Neural cell (in vitro differentiated cells): ENCODE data around the gene BCL6. TPM values are rescaled to one million over a fixed set of nuclear protein-coding genes. Genes with fewer than 3 reads are reported as not detected.

Source experiments
- H2AFZ ChIP-seq: fragments of 200-600, 300-800 bp; sonication (generic), shearing (Covaris generic); 2 replicates; pipeline ENCODE4 v1.6.0; 2014; ENCODE audit warnings: low read depth, mild to moderate bottlenecking, antibody characterized with exemption, low read length, moderate library complexity
- H3F3A ChIP-seq: fragments of 200-600 bp; shearing (Covaris generic); 2 replicates; pipeline ENCODE4 v1.6.1; 2016; ENCODE audit warnings: mild to moderate bottlenecking, moderate library complexity, mixed read lengths, antibody characterized with exemption, low read length; ENCODE audit not compliant: insufficient read depth, poor library complexity, severe bottlenecking
- H3K27ac ChIP-seq: fragments of 200-600, 300-800 bp; sonication (generic), shearing (Covaris generic); 2 replicates; pipeline ENCODE4 v1.5.1; 2014; ENCODE audit warnings: mild to moderate bottlenecking, low read length, moderate library complexity
- H3K27me3 ChIP-seq: fragments of 300-800, 200-600 bp; sonication (generic), shearing (Covaris generic); 2 replicates; pipeline ENCODE4 v1.6.0; 2014; ENCODE audit warnings: mild to moderate bottlenecking, low read depth, low read length, moderate library complexity; ENCODE audit not compliant: insufficient read depth
- H3K36me3 ChIP-seq: fragments of 300-800, 200-600 bp; sonication (generic), shearing (Covaris generic); 2 replicates; pipeline ENCODE4 v1.5.1; 2014; ENCODE audit warnings: mild to moderate bottlenecking, antibody characterized with exemption, low read length, moderate library complexity; ENCODE audit not compliant: insufficient read depth
- H3K4me2 ChIP-seq: fragments of 300-800, 200-600 bp; sonication (generic), shearing (Covaris generic); 2 replicates; pipeline ENCODE4 v1.6.0; 2014; ENCODE audit warnings: mild to moderate bottlenecking, low read length
- H3K4me3 ChIP-seq: fragments of 300-800, 200-600 bp; sonication (generic), shearing (Covaris generic); 2 replicates; pipeline ENCODE4 v1.5.1; 2014; ENCODE audit warnings: mild to moderate bottlenecking, low read length, moderate library complexity
- H3K79me2 ChIP-seq: fragments of 200-600 bp; shearing (Covaris generic); replicated peaks from 2 replicates; pipeline ENCODE4 v1.6.0; 2014; ENCODE audit warnings: mild to moderate bottlenecking, low read length, moderate library complexity; ENCODE audit not compliant: insufficient read depth
- H3K9ac ChIP-seq: fragments of 300-800, 200-600 bp; sonication (generic), shearing (Covaris generic); 2 replicates; pipeline ENCODE4 v1.6.1; 2016; ENCODE audit warnings: mild to moderate bottlenecking, low read length, mixed read lengths
- H3K9me2 ChIP-seq: fragments of 200-600 bp; shearing (Covaris generic); 2 replicates; pipeline ENCODE4 v1.6.1; 2016; ENCODE audit warnings: mild to moderate bottlenecking, low read length, mixed read lengths; ENCODE audit not compliant: insufficient read depth
- H3K9me3 ChIP-seq: fragments of 200-600, 300-800 bp; sonication (generic), shearing (Covaris generic); 2 replicates; pipeline ENCODE4 v1.6.1; 2016; ENCODE audit warnings: mild to moderate bottlenecking, mixed run types, low read length, moderate library complexity, mixed read lengths
- H4K20me1 ChIP-seq: fragments of 200-600 bp; shearing (Covaris generic); 2 replicates; pipeline ENCODE4 v1.6.1; 2016; ENCODE audit warnings: mild to moderate bottlenecking, mixed run types; ENCODE audit not compliant: insufficient read depth
- CTCF ChIP-seq: fragments of 450-650 bp; IDR thresholded peaks from 2 replicates; pipeline ENCODE4 v1.5.1; 2014; ENCODE audit warnings: antibody characterized with exemption, mild to moderate bottlenecking, moderate library complexity; ENCODE audit not compliant: poor library complexity, severe bottlenecking
- EP300 ChIP-seq: fragments of 450-650 bp; conservative IDR thresholded peaks from 2 replicates; pipeline ENCODE4 v1.6.1; 2014; ENCODE audit warnings: antibody characterized with exemption, mild to moderate bottlenecking, moderate library complexity; ENCODE audit not compliant: poor library complexity, severe bottlenecking
- EZH2 ChIP-seq: fragments of 200-600, 300-800 bp; shearing (Covaris generic), sonication (generic); IDR thresholded peaks from 2 replicates; pipeline ENCODE4 v1.6.1; 2014; ENCODE audit warnings: antibody characterized with exemption, low read length, borderline replicate concordance, mild to moderate bottlenecking; ENCODE audit not compliant: insufficient read depth, poor library complexity, severe bottlenecking
- MXI1 ChIP-seq: fragments of 450-650 bp; conservative IDR thresholded peaks from 2 replicates; pipeline ENCODE4 v1.6.1; 2014; ENCODE audit warnings: antibody characterized with exemption, mild to moderate bottlenecking; ENCODE audit not compliant: poor library complexity, severe bottlenecking
- POLR2AphosphoS5 ChIP-seq: IDR thresholded peaks from 2 replicates; pipeline ENCODE4 v1.6.1; 2012
- RAD21 ChIP-seq: fragments of 450-650 bp; conservative IDR thresholded peaks from 2 replicates; pipeline ENCODE4 v1.6.1; 2014; ENCODE audit warnings: antibody characterized with exemption, mild to moderate bottlenecking, moderate library complexity
- REST ChIP-seq: IDR thresholded peaks from 2 replicates; pipeline ENCODE4 v1.6.1; 2012; ENCODE audit warnings: borderline replicate concordance
- SMC3 ChIP-seq: fragments of 450-650 bp; conservative IDR thresholded peaks from 2 replicates; pipeline ENCODE4 v1.6.1; 2014; ENCODE audit warnings: antibody characterized with exemption, mild to moderate bottlenecking, moderate library complexity; ENCODE audit not compliant: poor library complexity
- TAF1 ChIP-seq: IDR thresholded peaks from 2 replicates; pipeline ENCODE4 v1.6.1; 2012; ENCODE audit warnings: low read depth
- polyA plus RNA-seq: library from polyadenylated mRNA; depleted of rRNA; stranded (reverse); fragments of >200 nt; gene quantifications from 2 replicates; pipeline ENCODE4 v1.2.3, GENCODE V29; 2014

The BCL6 gene
- polyA plus RNA-seq, 1 donor from 2014 or later = 5.2 TPM

GRCh38 chr3:187736418-187736871 lies 8.8 kb downstream of the BCL6 start:
- H2AFZ ChIP-seq = no peak overlapping the region
- no peaks in the 10 kb centered on the region for H3F3A ChIP-seq
- no peaks in the 10 kb centered on the region for H3K36me3 ChIP-seq
- H3K9ac ChIP-seq = no peak overlapping the region
- H3K4me3 ChIP-seq = no peak overlapping the region
- no peaks in the 10 kb centered on the region for H4K20me1 ChIP-seq
- H3K4me2 ChIP-seq = no peak overlapping the region
- H3K9me2 ChIP-seq = no peaks in the 10 kb centered on the region
- peaks cover 44% of the 10 kb centered on the region for H3K27me3 ChIP-seq
- TF ChIP-seq POLR2AphosphoS5 (no peak), REST (no peak), CTCF (no peak), EZH2 (no peak), EP300 (no peak), SMC3 (no peak), RAD21 (no peak), TAF1 (no peak), MXI1 (no peak)
- H3K9me3 ChIP-seq = no peaks in the 10 kb centered on the region
- peaks cover 2% of the 10 kb centered on the region for H3K79me2 ChIP-seq
- H3K27ac ChIP-seq = no peak overlapping the region

GRCh38 chr3:187735837-187736236 lies 9.4 kb downstream of the BCL6 start:
- no peaks in the 10 kb centered on the region for H3F3A ChIP-seq
- no peaks in the 10 kb centered on the region for H3K9me3 ChIP-seq
- H4K20me1 ChIP-seq = no peaks in the 10 kb centered on the region
- H3K27me3 ChIP-seq = peaks cover 39% of the 10 kb centered on the region
- TF ChIP-seq EP300 (no peak), CTCF (no peak), MXI1 (no peak), POLR2AphosphoS5 (no peak), SMC3 (no peak), REST (no peak), EZH2 (no peak), RAD21 (no peak), TAF1 (no peak)
- H3K9ac ChIP-seq = no peak overlapping the region
- no peak overlapping the region for H3K27ac ChIP-seq
- H3K79me2 ChIP-seq = no peaks in the 10 kb centered on the region
- no peaks in the 10 kb centered on the region for H3K9me2 ChIP-seq
- H3K36me3 ChIP-seq = no peaks in the 10 kb centered on the region
- H3K4me3 ChIP-seq = no peak overlapping the region
- H2AFZ ChIP-seq = no peak overlapping the region
- H3K4me2 ChIP-seq = no peak overlapping the region
